H1 (cell line): ENCODE measurements around the gene RAB11FIP5.

Source experiments
- CTBP2 ChIP-seq: IDR thresholded peaks from 2 replicates; pipeline ENCODE4 v1.7.0; 2011; ENCODE audit warnings: borderline replicate concordance, mild to moderate bottlenecking, moderate library complexity, mixed read lengths, low read length; ENCODE audit not compliant: insufficient read depth, insufficient read length
- CTCF ChIP-seq, 3 experiments: IDR thresholded peaks; 1 replicate in 2 of 3; 2 replicates in 1 of 3; pipeline versions ENCODE4 v1.5.1 to v1.6.1; 2011; ENCODE audit warnings: low read length in 3 of 3, mild to moderate bottlenecking in 3 of 3, inconsistent platforms in 2 of 3, low read depth in 1 of 3, moderate library complexity in 1 of 3; ENCODE audit not compliant: insufficient read depth in 1 of 3; ENCODE audit errors: control extremely low read depth in 1 of 3
- EGR1 ChIP-seq: IDR thresholded peaks from 2 replicates; pipeline ENCODE4 v1.6.1; 2011; ENCODE audit warnings: low read depth, low read length, borderline replicate concordance
- GTF2F1 ChIP-seq: IDR thresholded peaks from 2 replicates; pipeline ENCODE4 v1.6.1; 2012; ENCODE audit warnings: low read depth, low read length, improper control_type of control experiment, borderline replicate concordance
- HDAC2 ChIP-seq, 2 experiments: fragments of 300-600 bp in 1 of 2; sonication (generic) in 1 of 2; IDR thresholded peaks; 2 replicates each; pipeline ENCODE4 v1.6.1; 2011 to 2012; ENCODE audit warnings: low read depth in 2 of 2, low read length in 2 of 2, mild to moderate bottlenecking in 2 of 2, moderate library complexity in 2 of 2, borderline replicate concordance in 1 of 2, inconsistent platforms in 1 of 2
- JUN ChIP-seq: IDR thresholded peaks from 2 replicates; pipeline ENCODE4 v1.6.1; 2011; ENCODE audit warnings: low read depth, mild to moderate bottlenecking, improper control_type of control experiment, low read length
- RAD21 ChIP-seq, 2 experiments: IDR thresholded peaks in 1 of 2; conservative IDR thresholded peaks in 1 of 2; 2 replicates each; pipeline ENCODE4 v1.6.1; 2011; ENCODE audit warnings: low read depth in 2 of 2, low read length in 2 of 2, improper control_type of control experiment in 1 of 2, inconsistent platforms in 1 of 2, mild to moderate bottlenecking in 1 of 2, moderate library complexity in 1 of 2
- SP1 ChIP-seq: IDR thresholded peaks from 2 replicates; pipeline ENCODE4 v1.6.1; 2011; ENCODE audit warnings: low read depth, low read length
- SP2 ChIP-seq: IDR thresholded peaks from 2 replicates; pipeline ENCODE4 v1.6.1; 2012; ENCODE audit warnings: mild to moderate bottlenecking, low read length, inconsistent platforms
- SRF ChIP-seq: IDR thresholded peaks from 2 replicates; pipeline ENCODE4 v1.6.1; 2011; ENCODE audit warnings: mild to moderate bottlenecking, low read depth, low read length, moderate library complexity
- TAF1 ChIP-seq: IDR thresholded peaks from 2 replicates; pipeline ENCODE4 v1.6.1; 2011; ENCODE audit warnings: mild to moderate bottlenecking, low read depth, low read length
- YY1 ChIP-seq: IDR thresholded peaks from 2 replicates; pipeline ENCODE4 v1.6.1; 2011; ENCODE audit warnings: low read depth, mild to moderate bottlenecking, low read length
- ZNF274 ChIP-seq: IDR thresholded peaks from 2 replicates; pipeline ENCODE4 v1.7.0; 2012; ENCODE audit warnings: low read length, borderline replicate concordance; ENCODE audit errors: extremely low read depth

- no peak for TF ChIP-seq CTCF (IDR thresholded peaks at IDR 0.05; ENCODE audit: control extremely low read depth in 1 of 3, insufficient read depth in 1 of 3, low read depth in 1 of 3, low read length in 3 of 3)
- no peak for TF ChIP-seq SP2
- TF ChIP-seq ZNF274 = no peak
- TF ChIP-seq JUN = no peak
- no peak for TF ChIP-seq SRF
- no peak for TF ChIP-seq RAD21 (IDR thresholded peaks at IDR 0.05 in 1 of 2, conservative IDR thresholded peaks at IDR 0.05 in 1 of 2; ENCODE audit: low read depth in 2 of 2, low read length in 2 of 2)
- TF ChIP-seq HDAC2 (IDR thresholded peaks at IDR 0.05; ENCODE audit: borderline replicate concordance in 1 of 2, low read depth in 2 of 2, low read length in 2 of 2) = 0 out of 4 replicates have a peak, but pooled peaks of 1 of the 2 experiments have one; percentile 31
- TF ChIP-seq TAF1 = peak; percentile 44; the same call in 1 of the 2 replicates
- TF ChIP-seq GTF2F1 = no peak
- TF ChIP-seq YY1 = 0 out of 2 replicates have a peak, but pooled peaks have one; percentile 21
- no peak for TF ChIP-seq EGR1
- TF ChIP-seq CTBP2 = no peak
- TF ChIP-seq SP1 = no peak
Observed at GRCh38 chr2:73112913-73113854, at the start of gene RAB11FIP5.
